Amniotic epithelial cell (primary cell): ENCODE measurements around the gene VSTM1.
"Not testable (repeated sequence)": the region's sequence is repeated elsewhere in the genome, so short reads cannot be mapped to it uniquely, and the experiment has no call there.

Experiments used
- DNase-seq: peaks from one replicate; pipeline ENCODE4 v3.0.0-alpha.2; 2010; ENCODE audit warnings: low read depth

VSTM1 gene

GRCh38 chr19:54063350-54064116, at the start of gene VSTM1:
Gene VSTM1, minus strand, starts transcription at chr19:54063897. Its CDS starts 120 bp downstream, at chr19:54063777.
- DNase-seq = no peak

GRCh38 chr19:54109651-54110050, 46.0 kb upstream of the VSTM1 start:
- no peak for DNase-seq

- no peak for DNase-seq
These were observed 44.8 kb upstream of the VSTM1 start for GRCh38 chr19:54108496-54108895.

GRCh38 chr19:54107876-54108490, 44.3 kb upstream of the VSTM1 start:
- DNase-seq = no peak

GRCh38 chr19:54106716-54107115, 43.0 kb upstream of the VSTM1 start:
- DNase-seq = no peak

GRCh38 chr19:54105796-54106195, 42.1 kb upstream of the VSTM1 start:
- no peak for DNase-seq

GRCh38 chr19:54104998-54105715, 41.5 kb upstream of the VSTM1 start:
- peak; percentile 37 for DNase-seq

- DNase-seq = peak; percentile 95
These were observed 38.9 kb upstream of the VSTM1 start, which contains the start of gene NDUFA3 for GRCh38 chr19:54102421-54103169. Gene NDUFA3, plus strand, starts transcription at chr19:54102855. Its CDS starts 24 bp downstream, at chr19:54102879.

- no peak for DNase-seq
These were observed 36.9 kb upstream of the VSTM1 start, which contains the start of gene OSCAR for GRCh38 chr19:54100561-54100960. Gene OSCAR, minus strand, starts transcription at chr19:54100803. Its CDS starts 11 bp downstream, at chr19:54100792.

GRCh38 chr19:54099903-54100255, 36.2 kb upstream of the VSTM1 start:
- not testable (repeated sequence) for DNase-seq

- no peak for DNase-seq
These were observed 35.6 kb upstream of the VSTM1 start for GRCh38 chr19:54099190-54099902.

GRCh38 chr19:54096617-54097106, 33.0 kb upstream of the VSTM1 start:
- peak; percentile 52 for DNase-seq

- peak; percentile 19 for DNase-seq
These were observed 32.3 kb upstream of the VSTM1 start for GRCh38 chr19:54095859-54096616.

- no peak for DNase-seq
These were observed 31.6 kb upstream of the VSTM1 start for GRCh38 chr19:54095136-54095858.

- no peak for DNase-seq
These were observed 30.8 kb upstream of the VSTM1 start for GRCh38 chr19:54094426-54095000.

- no peak for DNase-seq
These were observed 20.7 kb upstream of the VSTM1 start for GRCh38 chr19:54084410-54084809.

- DNase-seq = no peak
These were observed 17.3 kb upstream of the VSTM1 start, which contains the start of gene TARM1 for GRCh38 chr19:54081032-54081431. Gene TARM1, minus strand, starts transcription at chr19:54081365. Its CDS starts 25 bp downstream, at chr19:54081340.

GRCh38 chr19:54077334-54077733, 13.6 kb upstream of the VSTM1 start:
- DNase-seq = no peak

GRCh38 chr19:54074851-54075250, 11.2 kb upstream of the VSTM1 start:
- DNase-seq = no peak
